Adipocyte (in vitro differentiated cells): ENCODE data around the gene KIAA0825.
A peak's percentile ranks its signal among the peaks of the same experiment; 100 is the strongest.

Experiments used
- DNase-seq: peaks from one replicate; pipeline ENCODE4 v3.0.0-alpha.2; 2015; ENCODE audit warnings: low read depth
- H3K27me3 ChIP-seq: replicated peaks from 2 replicates; pipeline ENCODE4 v1.7.0; 2013; ENCODE audit warnings: mild to moderate bottlenecking, low read length, moderate library complexity; ENCODE audit not compliant: control insufficient read depth, insufficient read depth
- H3K36me3 ChIP-seq: 2 replicates; pipeline ENCODE4 v1.7.0; 2013; ENCODE audit warnings: low read length, mild to moderate bottlenecking, moderate library complexity; ENCODE audit not compliant: control insufficient read depth, insufficient read depth, severe bottlenecking
- H3K4me1 ChIP-seq: 2 replicates; pipeline ENCODE4 v1.7.0; 2013; ENCODE audit warnings: mild to moderate bottlenecking, low read length, moderate library complexity; ENCODE audit not compliant: control insufficient read depth, insufficient read depth
- H3K4me3 ChIP-seq: 2 replicates; pipeline ENCODE4 v1.7.0; 2013; ENCODE audit warnings: mild to moderate bottlenecking, low read length, moderate library complexity
- H3K9ac ChIP-seq: 2 replicates; pipeline ENCODE4 v1.7.0; 2013; ENCODE audit warnings: mild to moderate bottlenecking, low read length, moderate library complexity
- H3K9me3 ChIP-seq: 2 replicates; pipeline ENCODE4 v1.7.0; 2013; ENCODE audit warnings: mild to moderate bottlenecking, low read length, moderate library complexity; ENCODE audit not compliant: control insufficient read depth

KIAA0825 gene

DNA sequence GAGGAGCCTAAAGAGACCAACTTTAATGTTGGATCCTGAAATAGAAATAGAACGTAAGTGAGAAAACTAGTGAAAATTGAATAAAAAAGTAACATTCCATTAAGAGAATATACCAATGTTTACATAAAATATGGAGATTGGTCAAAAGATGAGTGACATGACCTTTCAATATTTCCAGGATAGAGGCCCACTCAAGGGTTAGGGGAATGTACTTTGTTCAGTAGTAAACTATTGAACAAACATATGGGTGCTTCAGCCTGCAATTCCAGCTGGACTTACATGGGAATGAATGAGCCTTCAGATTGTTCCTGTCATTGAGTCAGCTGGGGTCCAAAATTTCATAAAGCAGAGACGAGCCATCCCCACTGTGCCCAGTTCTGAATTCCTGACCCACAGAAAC lies 505.3 kb downstream of the KIAA0825 start:
- Histone ChIP-seq H3K27me3 (no peaks in the 10 kb centered on the region), H3K9ac (no peak overlapping the region), H3K9me3 (peaks cover 9% of the 10 kb centered on the region), H3K36me3 (no peaks in the 10 kb centered on the region), H3K4me1 (peaks cover 8% of the 10 kb centered on the region), H3K4me3 (no peak overlapping the region)
- DNase-seq: no peak

DNA sequence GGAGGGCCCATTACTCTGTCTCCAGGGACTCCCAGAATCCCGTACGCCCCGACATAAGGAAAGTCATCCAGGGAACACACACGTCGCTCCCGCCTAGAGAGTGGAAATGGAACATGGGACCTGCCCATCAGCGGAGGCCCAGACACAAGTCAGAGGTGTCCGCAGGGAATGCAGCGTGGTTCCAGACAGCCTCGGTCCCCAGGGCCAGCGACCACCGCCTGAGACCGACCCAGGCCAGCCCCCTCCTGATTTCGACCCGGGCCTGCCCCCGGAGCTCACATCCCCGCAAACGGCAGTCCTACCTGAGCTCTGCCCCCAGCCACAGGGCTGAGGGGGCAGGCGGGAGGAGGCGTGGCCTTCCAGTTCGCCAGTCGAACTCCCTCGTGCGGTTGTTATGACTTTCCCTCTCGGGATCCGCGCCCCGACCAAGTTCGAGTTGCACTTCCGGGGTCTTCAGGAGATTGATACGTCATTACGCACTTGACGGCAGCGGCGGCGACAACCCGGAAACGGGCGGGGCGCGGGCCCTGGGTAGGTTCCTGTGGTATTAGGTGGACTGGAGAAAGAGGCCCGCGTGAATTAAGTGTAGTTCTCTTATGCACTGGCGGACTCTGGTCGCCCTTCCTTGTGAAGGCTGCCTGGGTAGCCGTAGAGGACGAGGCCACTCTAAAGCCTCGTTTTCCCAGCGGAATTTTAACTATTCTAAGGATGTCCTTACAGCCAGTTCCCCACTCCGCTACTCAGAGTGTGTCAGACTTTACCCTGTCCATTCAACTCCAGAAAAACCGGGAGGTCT lies 507.0 kb downstream of the KIAA0825 start:
- Histone ChIP-seq H3K9ac (peak overlapping the region; percentile 87), H3K27me3 (no peaks in the 10 kb centered on the region), H3K4me1 (peaks cover 8% of the 10 kb centered on the region), H3K4me3 (peak overlapping the region; percentile 91), H3K9me3 (peaks cover 4% of the 10 kb centered on the region), H3K36me3 (no peaks in the 10 kb centered on the region)
- peak; percentile 97 for DNase-seq

DNA sequence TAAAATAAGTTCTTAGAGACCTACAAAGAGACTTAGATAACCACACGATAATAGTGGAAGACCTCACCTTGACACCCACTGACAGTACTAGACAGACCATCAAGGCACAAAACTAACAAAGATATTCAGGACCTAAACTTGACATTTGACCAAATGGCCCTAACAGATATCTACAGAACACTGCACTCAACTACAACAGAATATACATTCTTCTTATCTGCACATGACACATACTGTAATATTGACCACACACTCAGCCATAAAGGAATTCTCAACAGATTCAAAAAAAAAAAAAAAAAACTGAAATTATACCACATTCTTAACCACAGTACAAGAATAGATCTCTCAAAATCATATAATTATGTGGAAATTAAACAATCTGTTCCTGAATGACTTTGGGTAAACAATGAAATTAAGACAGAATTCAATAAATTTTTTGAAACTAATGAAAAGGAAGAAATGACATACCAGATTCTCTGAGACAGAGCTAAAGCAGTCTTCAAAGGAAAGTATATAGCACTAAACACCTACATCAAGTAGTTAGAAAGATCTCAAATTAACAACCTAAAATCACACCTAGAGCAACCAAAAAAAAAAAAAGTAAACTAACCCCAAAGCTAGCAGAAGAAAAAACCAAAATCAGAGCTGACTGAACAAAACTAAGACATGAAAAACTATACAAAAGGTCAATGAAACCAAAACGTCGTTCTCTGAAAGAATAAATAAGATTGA lies 514.7 kb downstream of the KIAA0825 start:
- DNase-seq: no peak

More for the DNA sequence above, 514.7 kb downstream of the KIAA0825 start:
- Histone ChIP-seq H3K9ac (no peak overlapping the region), H3K4me1 (peaks cover 8% of the 10 kb centered on the region), H3K9me3 (peaks cover 14% of the 10 kb centered on the region), H3K27me3 (no peaks in the 10 kb centered on the region), H3K36me3 (no peaks in the 10 kb centered on the region), H3K4me3 (no peak overlapping the region)
